Measurements from ENCODE around the gene ARMC8.
"Not testable (repeated sequence)": the region's sequence is repeated elsewhere in the genome, so short reads cannot be mapped to it uniquely, and the experiment has no call there.

Gene ARMC8, protein sequence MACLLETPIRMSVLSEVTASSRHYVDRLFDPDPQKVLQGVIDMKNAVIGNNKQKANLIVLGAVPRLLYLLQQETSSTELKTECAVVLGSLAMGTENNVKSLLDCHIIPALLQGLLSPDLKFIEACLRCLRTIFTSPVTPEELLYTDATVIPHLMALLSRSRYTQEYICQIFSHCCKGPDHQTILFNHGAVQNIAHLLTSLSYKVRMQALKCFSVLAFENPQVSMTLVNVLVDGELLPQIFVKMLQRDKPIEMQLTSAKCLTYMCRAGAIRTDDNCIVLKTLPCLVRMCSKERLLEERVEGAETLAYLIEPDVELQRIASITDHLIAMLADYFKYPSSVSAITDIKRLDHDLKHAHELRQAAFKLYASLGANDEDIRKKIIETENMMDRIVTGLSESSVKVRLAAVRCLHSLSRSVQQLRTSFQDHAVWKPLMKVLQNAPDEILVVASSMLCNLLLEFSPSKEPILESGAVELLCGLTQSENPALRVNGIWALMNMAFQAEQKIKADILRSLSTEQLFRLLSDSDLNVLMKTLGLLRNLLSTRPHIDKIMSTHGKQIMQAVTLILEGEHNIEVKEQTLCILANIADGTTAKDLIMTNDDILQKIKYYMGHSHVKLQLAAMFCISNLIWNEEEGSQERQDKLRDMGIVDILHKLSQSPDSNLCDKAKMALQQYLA

DNA sequence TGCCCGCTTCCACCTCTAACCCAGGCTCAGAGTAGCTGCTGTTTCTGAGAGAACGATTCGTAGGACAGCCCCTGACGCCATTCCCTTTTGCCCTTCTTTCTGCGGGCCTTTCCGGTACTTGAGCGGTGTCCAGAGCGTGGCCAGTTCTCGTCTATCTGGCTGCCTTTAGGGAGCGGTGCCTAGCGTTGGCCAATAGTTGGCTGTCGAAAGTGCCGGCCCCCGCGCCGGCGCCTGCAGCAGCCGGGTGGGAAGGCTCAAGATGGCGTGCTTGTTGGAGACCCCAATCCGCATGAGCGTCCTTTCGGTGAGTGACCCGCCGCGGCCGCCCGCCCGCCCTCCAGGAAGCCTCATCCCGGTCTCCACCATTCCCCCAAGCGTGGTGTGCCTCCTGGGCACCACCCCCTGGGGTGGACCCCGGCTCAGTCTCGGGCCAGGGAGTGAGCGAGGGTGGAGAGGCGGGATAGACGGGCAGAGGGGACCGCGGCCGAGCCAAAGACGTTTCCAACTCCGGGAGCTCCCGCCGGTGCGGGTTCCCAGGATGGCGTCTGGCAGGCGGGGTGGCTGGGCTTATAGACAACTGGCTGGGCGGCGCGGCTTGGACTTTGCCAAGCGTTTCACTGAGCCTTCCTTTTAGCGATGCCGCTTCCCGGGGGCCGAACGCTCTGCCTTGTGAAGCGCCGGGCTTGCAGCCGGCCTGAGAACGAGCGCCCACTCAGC, at the start of gene ARMC8:
ARMC8 (plus strand) TSS at position 6 of the 717 bp plus-strand sequence; CDS start at position 260, 254 bp downstream.
- peak within 1 kb of the TSS; percentile 68 for H3K4me3 ChIP-seq (replicated peaks; ENCODE audit: low read depth, low read length)
- DNase-seq (ENCODE audit: low read depth) = peak; percentile 63
- TF ChIP-seq, protein P1, sequence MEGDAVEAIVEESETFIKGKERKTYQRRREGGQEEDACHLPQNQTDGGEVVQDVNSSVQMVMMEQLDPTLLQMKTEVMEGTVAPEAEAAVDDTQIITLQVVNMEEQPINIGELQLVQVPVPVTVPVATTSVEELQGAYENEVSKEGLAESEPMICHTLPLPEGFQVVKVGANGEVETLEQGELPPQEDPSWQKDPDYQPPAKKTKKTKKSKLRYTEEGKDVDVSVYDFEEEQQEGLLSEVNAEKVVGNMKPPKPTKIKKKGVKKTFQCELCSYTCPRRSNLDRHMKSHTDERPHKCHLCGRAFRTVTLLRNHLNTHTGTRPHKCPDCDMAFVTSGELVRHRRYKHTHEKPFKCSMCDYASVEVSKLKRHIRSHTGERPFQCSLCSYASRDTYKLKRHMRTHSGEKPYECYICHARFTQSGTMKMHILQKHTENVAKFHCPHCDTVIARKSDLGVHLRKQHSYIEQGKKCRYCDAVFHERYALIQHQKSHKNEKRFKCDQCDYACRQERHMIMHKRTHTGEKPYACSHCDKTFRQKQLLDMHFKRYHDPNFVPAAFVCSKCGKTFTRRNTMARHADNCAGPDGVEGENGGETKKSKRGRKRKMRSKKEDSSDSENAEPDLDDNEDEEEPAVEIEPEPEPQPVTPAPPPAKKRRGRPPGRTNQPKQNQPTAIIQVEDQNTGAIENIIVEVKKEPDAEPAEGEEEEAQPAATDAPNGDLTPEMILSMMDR (IDR thresholded peaks at IDR 0.05; ENCODE audit: low read length, missing control alignments) = no peak

DNA sequence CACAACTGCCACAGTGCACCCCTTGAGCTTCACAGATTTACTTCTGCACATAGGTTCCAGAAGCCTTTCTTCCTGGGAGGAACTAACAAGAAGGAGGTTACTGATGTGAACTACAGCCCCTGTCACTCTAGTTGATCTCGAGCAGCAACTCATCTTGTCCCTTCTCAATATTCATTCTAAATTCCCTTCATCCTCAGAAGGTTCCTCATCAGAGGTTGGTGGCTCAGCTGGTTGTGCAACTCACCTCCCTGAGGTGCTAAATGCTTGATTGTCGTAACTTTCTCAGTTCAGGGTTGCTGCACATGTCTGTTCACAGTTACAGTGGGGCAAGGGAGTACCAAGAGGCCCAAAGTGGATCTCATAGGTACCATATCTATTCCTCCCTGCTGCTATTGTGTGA, 49.2 kb upstream of the ARMC8 start:
- H3K4me3 ChIP-seq (replicated peaks; ENCODE audit: low read depth, low read length) = no peak overlapping the region
- TF ChIP-seq, protein P1 (IDR thresholded peaks at IDR 0.05; ENCODE audit: low read length, missing control alignments) = no peak
- no peak for DNase-seq (ENCODE audit: low read depth)

DNA sequence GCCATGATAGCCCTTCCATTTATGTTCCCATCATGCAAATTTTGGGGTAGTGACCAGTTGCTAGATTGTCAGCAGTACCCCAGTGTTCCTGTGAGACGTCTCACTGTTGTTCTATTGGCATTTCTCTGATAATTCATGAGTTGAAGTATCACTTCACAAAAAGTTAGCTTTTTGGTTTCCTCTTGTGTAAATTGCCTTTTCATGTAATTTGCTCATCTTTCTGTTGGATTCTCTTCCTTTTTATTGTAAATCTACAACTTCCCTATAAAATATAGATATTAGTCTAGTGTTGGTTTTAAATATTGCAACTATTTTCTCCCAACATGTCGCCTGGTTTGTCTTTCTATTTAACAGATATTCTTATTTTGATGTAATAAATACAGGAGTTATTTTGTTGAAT, 47.4 kb upstream of the ARMC8 start:
- TF ChIP-seq, protein P1 (IDR thresholded peaks at IDR 0.05; ENCODE audit: low read length, missing control alignments) = no peak
- no peak overlapping the region for H3K4me3 ChIP-seq (replicated peaks; ENCODE audit: low read depth, low read length)
- DNase-seq (ENCODE audit: low read depth) = no peak

DNA sequence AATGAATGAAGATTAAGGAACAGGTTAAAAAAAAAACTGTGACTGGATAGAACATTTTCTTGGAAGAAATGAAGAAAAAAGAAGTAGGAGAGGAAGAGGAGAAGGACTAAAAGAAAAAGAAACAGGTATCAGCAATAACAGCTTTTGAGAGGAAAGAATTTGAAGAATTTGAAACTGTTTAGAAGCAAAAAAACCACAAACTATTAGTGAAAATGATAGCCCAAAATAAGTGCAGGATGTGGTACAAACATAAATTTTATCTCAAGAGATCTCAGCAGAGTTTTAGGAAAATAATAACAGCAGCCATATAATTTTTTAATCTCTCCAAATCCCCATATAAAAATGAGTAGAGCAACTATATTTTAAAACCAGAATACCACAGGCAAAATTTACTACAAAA, 46.2 kb upstream of the ARMC8 start:
- no peak for DNase-seq (ENCODE audit: low read depth)
- TF ChIP-seq, protein P1 (IDR thresholded peaks at IDR 0.05; ENCODE audit: low read length, missing control alignments) = no peak

DNA sequence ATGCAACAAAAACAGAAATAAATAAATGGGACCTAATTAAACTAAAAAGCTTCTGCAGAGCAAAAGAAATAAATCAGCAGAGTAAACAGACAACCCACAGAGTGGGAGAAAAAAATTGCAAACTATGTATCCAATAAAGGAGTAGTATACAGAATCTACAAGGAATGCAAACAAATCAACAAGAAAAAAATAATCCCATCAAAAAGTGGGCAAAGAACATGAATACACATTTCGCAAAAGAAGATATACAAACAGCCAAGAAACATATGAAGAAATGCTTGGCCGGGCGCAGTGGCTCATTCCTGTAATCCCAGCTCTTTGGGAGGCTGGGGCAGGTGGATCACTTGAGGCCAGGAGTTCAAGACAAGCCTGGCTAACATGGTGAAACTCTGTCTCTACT, 44.9 kb upstream of the ARMC8 start:
- H3K4me3 ChIP-seq (replicated peaks; ENCODE audit: low read depth, low read length); DNase-seq (ENCODE audit: low read depth): not testable (repeated sequence)

More for the DNA sequence above, 46.2 kb upstream of the ARMC8 start:
- H3K4me3 ChIP-seq (replicated peaks; ENCODE audit: low read depth, low read length) = no peak overlapping the region

DNA sequence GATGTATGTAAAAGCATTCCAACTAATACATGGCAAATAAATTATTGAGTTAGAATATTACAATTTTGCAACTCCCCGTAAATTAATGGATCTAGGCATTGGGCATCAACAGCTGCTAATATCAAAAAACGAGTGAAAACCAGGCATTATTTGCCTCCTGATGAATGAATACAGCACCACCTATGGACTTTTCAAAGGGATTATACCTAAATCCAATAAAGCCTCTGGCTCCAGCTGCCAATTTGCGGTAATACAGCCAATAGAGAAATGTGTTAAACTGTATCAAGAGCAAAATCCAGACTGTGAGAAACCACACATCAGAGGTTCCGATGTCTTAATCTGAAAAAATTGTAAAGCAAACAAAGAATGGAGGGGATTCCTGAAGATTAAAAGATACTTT, 38.6 kb upstream of the ARMC8 start:
- no peak for DNase-seq (ENCODE audit: low read depth)
- H3K4me3 ChIP-seq (replicated peaks; ENCODE audit: low read depth, low read length) = no peak overlapping the region
- TF ChIP-seq, protein P1 (IDR thresholded peaks at IDR 0.05; ENCODE audit: low read length, missing control alignments) = no peak

DNA sequence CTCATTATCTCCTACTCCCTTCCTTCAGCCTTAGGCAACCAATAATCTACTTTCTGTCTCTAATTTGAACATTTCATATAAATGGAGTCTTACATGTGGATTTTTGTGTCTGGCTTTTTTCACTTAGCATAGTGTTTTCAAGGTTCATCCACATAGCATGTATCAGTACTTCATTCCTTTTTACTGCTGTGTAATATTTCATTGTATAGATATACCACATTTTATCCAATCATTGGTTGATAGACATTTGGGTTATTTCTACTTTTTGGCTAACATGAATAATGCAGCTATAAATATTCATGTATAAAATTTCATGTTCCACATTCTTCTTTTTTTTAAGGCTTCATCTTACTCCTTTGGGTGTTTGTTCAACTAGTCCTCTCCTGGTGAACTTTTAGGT, 32.6 kb upstream of the ARMC8 start:
- DNase-seq (ENCODE audit: low read depth) = no peak
- TF ChIP-seq, protein P1 (IDR thresholded peaks at IDR 0.05; ENCODE audit: low read length, missing control alignments) = no peak
- no peak overlapping the region for H3K4me3 ChIP-seq (replicated peaks; ENCODE audit: low read depth, low read length)
